GM18909 (cell line): ENCODE data around the gene SEL1L3.

Experiments
- ATAC-seq: cut with Tn5 transposase; IDR thresholded peaks from one replicate; pipeline ENCODE4 v1.9.1; 2021; ENCODE audit warnings: mild to moderate bottlenecking; ENCODE audit not compliant: unreplicated experiment, poor library complexity

Gene SEL1L3

DNA sequence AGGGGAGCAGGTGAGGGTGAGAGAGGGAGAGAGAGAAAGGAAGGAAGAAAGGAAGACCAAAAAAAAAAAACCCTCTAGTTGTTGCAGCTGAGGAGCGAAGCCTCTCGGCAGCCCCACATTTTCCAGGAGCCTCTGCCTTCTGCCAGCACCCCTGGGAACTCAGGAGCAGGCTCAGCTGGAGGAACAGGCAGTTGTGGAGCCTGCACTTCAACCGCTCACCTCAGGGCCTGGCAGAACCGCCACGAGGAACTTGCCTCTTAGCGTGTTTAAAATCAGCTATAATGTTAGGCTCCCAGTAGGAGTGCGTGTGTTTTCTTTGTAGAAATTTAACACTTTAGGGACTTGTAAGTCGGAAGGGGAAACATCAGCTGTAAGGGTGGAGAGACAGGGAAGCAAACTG lies 65.7 kb downstream of the SEL1L3 start:
- no peak for ATAC-seq

DNA sequence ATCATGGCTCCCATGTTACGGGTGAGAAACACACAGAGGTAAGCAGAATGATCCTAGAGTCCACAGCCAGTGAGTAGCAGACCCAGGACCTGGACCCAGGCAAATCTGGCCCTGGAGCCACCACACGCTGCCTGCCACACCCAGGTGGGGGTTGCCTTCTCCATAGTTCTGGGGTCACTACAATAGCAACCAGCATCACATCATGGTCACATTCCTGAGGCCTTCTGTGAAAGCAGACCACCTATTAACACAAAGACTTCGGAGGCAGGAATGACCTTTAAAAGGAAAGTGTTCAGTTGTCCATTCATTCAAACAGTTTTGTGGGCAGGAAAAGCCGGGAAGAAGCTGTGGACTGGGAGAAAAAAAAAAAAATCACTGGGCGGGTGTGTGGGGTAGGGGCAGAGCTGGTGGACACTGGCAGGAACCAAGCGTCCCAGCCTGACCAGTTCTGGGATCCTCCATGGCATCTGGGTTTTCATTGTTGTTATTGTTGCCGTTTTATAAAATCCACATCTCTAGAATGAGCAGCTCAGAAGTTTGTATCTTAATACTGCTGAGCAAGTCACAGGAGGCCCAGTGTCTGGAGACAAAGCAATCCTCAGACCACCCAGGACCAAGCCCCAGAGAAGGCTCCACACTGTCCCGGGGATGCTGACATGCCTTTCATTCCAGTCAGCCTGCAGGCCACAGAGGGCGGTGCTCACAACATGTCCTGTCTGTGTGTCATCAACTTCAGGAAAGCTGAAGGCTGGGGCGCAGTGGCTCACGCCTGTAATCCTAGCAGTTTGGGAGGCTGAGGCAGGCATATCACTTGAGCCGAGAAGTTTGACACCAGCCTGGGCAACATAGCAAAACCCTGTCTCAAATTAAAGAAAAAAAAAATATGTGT lies 67.0 kb downstream of the SEL1L3 start:
- ATAC-seq = no peak

DNA sequence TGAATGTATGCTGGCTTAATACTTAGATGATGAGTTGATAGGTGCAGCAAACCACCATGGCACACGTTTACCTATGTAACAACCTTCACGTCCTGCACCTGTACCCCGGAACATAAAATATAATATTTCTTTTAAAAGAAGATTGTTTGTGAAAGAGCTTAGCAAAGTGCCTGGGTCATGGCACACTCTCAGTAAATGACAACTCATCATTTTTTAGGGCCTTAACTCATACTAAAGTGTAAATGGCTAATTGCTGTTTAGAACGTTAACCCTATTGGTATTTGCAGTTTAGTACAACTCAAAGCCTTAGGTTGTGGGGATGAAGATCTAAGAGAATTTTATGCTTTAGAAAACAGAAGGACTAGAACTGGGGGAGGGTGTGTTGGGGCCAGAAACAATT lies 67.7 kb downstream of the SEL1L3 start:
- ATAC-seq = no peak

DNA sequence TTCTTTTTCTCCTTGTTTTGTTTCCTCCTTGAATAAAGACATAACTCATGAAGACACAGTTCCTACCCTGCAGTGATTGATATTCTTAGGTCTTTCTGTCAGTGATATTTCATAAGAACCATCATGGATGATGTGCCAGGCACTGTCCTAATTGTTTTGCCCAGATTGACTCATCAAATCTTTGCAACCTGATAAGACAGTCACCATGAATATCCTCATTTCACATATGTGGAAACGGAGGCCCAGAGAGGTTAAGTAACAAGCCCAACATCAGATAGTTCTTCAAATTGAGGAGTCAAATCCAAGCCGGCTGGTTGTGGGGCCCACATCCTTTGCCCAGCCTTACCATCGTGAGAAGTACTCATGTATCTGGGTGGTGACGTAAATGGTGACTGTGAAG lies 69.9 kb downstream of the SEL1L3 start:
- ATAC-seq = no peak

DNA sequence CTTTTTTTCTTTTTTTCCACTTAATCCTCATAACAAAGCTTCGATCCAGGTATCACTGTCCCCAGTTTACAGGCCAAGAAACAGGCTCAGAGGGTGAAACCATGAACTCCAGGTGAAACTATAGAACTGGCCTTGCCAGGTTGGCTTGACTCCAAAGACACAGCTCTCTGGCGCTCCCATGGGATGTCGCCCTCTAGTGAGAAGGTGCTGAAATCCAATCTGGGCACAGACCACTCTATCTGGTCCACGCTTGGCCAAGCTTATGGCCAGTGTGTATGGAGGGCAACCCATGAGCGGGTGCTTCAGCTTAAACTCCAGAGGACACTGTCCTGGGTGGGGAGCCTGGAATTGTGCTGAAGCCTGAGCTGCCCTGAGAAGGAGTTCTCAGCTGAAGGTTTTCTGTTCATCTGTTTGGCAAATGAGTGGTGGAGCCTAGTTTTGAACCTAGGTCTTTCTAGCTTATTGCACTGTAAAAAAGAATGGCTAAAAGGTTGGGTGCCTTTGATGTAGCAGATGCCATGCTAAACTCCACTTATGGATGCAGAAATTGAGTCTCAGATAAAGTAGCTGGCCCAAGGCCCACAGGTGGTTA lies 70.5 kb downstream of the SEL1L3 start:
- ATAC-seq = no peak

DNA sequence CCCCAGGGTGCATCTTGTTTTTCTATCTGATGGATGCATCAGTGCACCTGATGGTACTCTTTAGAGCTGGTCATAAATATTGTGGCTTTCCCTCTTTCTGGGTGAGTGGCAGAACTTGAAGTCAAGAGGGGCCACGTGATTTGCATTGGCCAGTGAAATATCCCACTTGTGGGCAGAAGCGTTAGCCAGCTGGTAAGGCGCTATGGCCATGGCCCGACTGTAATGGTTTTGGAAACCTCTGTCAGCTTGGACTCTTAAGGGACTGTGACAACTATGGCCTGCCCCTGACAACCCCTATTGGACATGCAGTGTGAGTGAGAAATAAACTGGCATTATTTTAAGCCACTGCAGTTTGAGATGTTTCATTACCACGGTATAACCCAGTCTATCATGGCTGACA lies 72.8 kb downstream of the SEL1L3 start:
- no peak for ATAC-seq

DNA sequence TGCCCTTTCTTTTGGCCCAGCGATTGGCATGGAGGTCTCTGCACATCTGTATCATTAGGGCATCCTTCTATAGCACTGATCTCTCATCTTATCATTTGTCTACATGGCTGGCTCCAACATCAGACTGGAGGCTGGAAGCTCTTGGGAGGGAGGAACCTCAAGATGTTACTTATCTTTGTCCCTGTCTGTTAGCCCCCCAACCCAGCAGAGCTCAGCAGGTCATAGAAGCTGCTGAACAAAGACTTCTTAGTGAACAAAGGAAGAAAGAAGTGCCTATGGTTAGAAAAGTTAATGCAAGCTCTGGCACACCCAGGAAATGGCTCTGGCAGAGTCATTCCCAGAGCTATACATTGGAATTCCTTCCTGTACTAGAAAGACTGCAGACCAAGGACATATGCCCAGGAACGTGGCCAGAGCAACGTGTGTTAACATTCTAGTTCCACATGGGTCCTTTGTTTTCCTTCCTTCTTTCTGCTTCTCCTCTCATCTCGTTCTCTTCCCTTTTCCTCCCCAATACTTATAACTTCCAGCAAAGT lies 74.0 kb downstream of the SEL1L3 start:
- no peak for ATAC-seq

DNA sequence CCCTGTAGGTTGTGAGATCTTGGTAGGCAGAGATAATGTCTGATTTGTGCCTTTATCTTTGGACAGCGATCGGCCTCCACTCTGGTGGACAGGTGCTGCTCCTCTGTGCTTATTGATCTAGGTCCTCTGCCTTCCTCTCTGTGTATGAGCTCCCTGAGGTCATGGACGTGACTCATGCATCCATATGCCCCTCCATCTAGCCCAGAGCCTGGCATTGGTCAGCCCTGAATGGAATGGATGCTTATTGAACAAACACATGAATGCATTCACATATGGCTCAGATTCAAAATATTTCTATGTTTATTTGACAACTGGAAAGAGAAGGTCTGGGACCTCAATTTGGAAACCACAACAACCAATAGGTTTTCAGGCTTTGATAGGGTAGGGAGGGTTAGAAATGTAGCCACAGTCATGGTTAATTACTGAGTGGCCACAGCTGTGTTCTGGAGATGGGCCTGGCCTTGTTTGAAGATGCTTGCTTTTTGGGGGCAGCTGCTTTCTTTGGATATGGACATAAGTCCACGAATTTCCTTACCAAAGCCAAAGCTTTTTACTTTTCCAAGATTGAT lies 76.2 kb downstream of the SEL1L3 start:
- ATAC-seq = no peak

DNA sequence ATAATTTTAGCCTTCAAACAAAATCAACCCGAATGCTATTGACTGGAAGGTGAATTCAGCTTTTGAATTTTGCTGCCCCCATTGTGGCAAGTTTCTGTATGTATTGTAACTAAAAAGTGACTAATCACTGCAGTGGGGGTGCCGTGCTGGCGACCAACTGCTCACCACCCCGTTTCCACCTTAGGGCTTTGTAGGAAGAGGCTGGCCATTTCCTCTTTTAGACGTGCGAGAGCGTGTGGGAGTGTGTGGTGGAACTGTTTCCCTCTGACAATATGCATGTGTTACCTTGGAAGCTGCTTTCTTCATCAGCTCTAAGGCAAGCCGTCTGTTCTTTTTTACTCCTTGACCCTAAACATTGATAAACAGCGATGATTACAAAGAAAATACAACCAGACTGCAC lies 78.8 kb downstream of the SEL1L3 start:
- no peak for ATAC-seq

DNA sequence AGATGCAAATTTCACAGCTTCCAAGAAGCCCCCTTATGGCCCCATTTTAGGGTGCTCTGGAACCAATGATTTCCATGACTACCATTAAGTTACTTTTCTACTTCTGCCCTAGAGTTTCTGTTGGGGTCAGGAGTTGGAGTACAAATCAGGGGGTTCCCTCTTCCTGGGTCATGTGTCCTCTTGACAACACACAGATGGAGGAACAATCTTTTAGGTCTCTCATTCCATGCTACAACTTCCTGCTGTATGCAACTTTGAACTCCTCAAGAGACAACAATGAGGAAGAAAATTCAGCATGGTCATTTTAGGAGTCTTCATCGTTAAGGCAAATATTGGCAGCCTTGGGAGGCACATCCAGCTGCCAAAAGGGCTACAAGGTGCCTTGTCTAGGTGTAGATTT lies 79.7 kb downstream of the SEL1L3 start:
- no peak for ATAC-seq

DNA sequence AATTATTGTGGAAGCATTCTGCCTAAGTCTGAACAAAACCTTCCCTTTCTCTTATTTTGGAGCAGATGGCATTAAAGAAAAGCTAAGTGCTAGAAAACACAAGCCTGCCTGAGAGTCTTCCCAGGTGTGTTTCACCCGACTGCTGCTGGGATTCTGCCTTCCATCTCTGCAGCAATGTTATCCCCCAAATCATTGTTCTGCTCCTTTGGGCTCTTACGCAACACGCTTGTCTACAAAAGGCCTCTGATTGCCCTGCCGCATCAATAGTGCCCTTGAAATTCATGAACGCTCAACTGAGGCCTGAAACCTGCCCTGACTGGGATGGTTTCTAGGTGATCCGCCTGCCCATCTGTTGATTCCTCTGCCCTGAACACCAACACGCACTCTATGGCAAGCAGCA lies 80.3 kb downstream of the SEL1L3 start:
- no peak for ATAC-seq

DNA sequence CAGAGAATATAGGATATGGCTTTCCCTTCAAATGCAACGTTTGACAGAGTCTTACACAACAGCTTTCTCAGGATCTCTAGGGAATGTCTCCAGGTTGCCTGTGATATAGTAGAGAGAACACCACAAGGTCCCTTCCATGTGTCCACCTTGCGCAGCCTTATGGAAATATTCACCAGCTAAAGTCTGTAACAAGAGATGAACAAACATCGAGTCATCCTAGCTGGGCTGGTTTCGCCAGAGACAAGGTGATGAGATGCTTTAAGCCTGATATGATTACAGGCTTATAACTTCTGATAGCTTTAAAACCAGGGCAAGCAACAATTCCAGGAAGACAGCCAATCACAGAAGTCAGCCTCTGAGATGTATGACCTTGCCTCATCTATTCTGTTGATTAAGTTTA lies 83.8 kb downstream of the SEL1L3 start:
- no peak for ATAC-seq

DNA sequence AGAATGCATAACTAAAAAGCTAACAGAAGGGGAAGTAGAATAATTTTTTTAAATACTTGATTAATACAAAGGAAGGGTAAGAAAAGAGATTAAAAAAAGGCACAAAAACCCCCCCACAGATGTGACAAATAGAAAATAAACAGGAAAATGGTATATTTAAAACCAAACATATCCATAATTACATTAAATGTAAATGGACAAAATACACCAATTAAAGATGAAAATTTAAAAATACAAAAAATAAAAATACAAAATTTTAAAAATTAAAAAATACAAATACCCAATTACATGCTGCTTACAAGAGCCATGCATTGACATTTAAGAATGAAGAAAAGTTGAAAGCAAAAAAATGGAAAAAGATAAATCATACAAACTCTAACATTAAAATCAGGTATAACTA lies 86.0 kb downstream of the SEL1L3 start:
- ATAC-seq = no peak

DNA sequence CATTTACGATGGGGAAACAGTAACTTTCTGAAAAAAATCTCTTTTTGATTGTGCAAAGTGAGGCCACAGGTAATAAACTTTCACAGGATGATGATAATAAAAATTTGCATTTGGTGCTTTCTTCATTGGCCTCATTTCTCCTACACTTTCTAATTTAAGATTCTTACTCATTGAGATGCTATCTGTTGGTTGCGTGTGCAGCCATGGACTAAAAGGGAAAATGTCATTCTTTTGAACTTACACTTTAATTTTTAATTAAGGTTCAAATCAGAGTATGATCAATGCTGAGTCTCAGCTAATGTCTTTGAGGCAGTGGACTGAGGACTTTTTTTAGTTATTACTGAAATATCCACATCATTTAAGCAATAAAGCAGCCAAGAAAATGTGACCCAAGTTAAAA lies 87.6 kb downstream of the SEL1L3 start:
- no peak for ATAC-seq

DNA sequence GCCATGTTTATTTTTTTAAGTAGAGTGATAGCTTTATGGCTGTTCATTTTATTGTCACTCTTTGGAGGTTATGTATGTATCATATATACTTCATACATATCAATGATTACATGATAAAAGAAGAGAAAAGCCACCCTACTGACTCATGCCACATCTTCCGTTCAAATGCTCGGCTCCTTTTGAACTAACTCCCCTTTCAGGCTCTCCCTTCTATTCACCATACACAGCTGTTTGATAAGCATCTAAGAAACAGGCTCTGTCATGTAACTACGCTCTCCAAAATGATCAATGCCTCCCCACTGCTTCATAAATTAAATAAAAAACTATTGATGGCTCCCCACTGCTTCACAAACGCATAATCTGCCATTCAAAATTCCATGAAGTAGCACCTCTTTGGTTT lies 89.4 kb downstream of the SEL1L3 start:
- no peak for ATAC-seq

DNA sequence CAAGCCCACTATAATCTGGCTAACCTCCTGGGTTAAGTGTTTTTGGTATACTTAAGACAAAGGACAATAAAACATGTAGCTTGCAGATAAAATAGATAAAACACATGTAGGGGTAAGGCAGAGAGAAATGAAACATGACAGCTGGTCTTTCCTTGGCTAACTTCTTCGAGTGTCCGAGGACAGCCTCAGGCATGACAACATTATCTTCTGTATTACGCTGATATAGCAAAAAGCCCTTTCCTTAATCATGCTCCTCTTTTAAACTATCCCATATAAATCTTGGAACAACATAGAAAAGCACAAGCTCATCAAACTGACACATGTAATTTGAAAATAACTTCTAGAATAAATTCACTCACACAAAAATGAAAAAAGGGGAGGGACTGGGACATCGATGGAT lies 91.1 kb downstream of the SEL1L3 start:
- no peak for ATAC-seq

DNA sequence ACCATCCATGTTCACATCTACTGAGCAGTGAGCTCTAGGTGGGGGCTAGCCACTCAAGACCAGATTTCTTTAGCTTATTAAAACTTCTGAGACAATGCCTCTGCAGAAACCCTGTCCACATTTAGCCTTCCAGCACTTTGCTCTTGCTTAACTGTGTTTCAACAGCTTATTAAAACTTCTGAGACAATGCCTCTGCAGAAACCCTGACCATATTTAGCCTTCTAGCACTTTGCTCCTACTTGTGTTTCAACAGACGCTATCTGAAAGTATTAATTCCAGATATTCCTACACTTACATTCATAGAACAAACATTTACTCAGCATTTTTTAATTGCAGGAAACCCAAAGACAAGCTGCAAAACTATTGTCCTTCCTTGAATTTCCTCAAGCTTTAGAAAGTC lies 91.9 kb downstream of the SEL1L3 start:
- ATAC-seq = no peak

DNA sequence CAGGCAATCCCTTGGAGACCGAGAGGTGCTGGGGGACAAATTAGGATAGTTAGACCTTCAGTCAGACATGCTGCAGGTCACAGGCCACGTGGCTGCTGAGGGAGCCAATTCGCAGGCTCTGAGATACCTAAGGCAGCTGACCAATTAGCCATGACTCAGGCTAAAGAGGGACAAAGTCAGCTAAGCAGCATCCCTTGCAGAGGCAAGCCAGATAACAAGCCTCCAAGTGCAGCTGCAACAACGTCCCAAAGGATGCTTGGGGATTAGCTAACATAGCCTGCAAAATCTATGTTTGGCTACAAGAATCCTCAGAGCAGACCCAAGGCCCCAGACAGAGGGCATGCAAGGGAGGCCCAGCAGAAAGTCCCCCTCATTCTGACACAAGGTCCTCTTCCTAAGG lies 93.5 kb downstream of the SEL1L3 start:
- ATAC-seq = no peak

DNA sequence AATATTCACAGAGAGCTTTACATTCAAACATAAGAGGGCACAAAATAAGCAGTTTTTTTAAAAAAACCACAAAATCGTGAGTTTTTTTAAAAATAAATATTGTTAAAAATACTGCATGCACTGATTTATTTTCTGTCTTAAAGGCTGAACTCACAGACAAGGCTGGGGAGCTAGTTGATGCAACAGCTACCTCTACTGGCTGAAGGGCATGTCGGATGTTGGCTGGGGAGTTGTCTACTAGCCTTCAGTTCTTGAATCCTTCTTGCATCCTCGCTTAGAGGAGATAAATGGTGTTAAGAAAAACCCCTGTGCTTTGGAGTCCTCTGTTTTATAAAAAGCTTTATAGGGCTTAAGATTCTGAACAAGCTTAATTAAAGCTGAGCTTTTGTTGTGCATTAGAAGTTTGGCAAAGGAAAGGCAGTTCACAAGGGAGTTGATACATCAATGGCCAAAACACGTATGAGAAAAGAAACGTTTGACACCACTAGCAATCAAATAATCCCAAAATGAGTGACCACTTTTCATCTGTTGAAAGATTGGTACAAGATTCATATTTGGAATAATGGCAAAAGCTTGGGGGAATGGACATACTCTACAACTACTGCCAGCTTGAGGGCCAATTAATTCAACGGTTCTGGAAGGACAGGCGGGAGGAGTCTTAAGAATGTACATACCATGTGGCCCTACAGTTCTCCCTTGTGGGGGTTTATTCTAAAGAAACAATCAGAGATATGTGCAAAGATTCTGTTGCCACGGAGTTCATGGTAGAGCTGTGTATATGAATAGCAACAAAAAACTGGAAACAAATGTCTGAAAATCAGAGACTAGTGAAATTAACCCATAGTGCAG lies 94.7 kb downstream of the SEL1L3 start:
- ATAC-seq = no peak

DNA sequence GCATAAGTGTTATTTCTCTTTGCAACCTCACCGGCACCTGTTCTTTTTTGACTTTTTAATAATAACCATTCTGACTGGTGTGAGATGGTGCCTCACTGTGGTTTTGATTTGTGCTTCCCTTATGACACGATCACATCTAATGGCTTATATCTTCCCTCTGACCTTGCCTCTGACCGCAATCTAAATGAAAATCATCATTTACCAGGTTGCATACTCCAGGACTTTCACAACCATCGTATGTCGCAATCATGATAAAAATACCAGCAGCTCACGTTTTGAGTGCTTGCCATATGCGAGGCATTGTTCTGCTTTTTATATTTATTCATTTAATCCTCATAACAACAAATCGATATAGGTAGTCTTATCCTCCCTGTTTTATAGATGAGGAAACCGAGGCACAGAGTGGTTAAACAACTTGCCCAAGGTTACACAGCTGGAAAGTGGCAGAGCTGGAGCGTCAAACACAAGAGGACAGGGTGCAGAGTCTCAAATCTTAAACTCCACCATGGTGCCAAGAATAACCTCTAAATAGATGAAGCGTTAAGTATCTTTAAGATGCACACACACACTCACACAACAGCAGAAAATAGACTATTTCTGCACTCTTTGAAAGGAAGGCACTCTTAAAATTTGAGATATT lies 102.2 kb downstream of the SEL1L3 start:
- ATAC-seq = no peak
